Measurements from ENCODE around the gene NIFK.
"Not testable (repeated sequence)": the region's sequence is repeated elsewhere in the genome, so short reads cannot be mapped to it uniquely, and the experiment has no call there.

NIFK gene

GRCh38 chr2:121694398-121695170 is 42.1 kb downstream of the NIFK start:
- DNase-seq (ENCODE audit: low spot score) = peak; percentile 43

- not testable (repeated sequence) for DNase-seq (ENCODE audit: low spot score)
Measured at GRCh38 chr2:121690572-121690971, 46.1 kb downstream of the NIFK start.

DNA sequence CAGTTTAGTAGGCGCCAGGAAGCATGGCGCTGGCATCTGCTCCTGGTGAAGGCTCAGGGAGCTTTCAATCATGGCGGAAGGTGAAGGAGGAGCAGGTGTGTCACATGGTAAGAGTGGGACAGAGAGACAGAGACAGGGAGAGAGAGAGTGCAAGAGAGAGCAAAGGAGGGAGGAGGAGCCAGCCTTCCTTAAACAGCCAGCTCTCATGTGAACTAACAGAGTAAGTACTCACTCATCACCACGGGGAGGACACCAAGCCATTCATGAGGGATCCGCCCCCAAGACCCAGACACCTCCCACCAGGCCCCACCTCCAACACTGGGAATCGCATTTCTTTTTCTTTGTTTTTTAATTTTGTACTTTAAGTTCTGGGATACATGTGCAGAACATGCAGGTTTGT is 46.6 kb downstream of the NIFK start:
- no peak for DNase-seq (ENCODE audit: low spot score)

- DNase-seq (ENCODE audit: low spot score) = peak; percentile 33
Measured at GRCh38 chr2:121689356-121689755, 47.3 kb downstream of the NIFK start.

DNA sequence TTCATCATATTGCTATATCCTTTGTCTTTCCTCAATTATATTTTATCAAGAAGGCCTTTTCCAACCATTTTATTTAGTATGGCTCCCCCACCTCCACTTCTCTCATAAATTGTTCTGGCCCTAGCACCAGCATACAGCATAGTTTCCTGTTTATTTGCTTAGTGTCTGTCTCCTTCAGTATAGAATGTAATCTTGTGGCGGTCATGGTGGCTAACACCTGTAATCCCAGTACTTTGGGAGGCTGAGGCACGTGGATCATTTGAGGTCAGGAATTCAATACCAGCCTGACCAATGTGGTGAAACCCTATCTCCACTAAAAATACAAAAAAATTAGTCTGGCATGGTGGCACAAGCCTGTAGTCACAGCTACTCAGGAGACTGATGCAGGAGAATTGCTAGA is 47.9 kb downstream of the NIFK start:
- no peak for DNase-seq (ENCODE audit: low spot score)

- no peak for DNase-seq (ENCODE audit: low spot score)
Measured at GRCh38 chr2:121686902-121687301, 49.8 kb downstream of the NIFK start.

- no peak for DNase-seq (ENCODE audit: low spot score)
Measured at GRCh38 chr2:121686218-121686617, 50.5 kb downstream of the NIFK start.

GRCh38 chr2:121682396-121683298 is 54.0 kb downstream of the NIFK start:
- no peak for DNase-seq (ENCODE audit: low spot score)

DNA sequence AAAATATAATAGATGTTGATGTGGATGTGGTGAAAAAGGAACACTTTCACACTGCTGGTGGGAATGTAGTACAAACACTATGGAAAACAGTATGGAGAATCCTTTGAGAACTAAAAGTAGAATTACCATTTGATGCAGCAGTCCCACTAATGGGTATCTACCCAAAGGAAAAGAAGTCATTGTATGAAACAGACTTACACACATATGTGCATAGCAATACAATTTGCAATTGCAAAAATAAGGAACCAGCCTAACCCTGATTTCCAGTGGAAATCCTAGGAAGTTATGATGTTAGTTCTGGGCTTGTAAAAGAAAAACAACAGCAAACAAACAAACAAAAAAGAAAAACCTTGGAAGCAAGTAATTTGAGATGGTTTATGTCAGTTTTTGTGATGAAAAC is 58.8 kb downstream of the NIFK start:
- DNase-seq (ENCODE audit: low spot score) = no peak

Measured in kidney tubule cell (primary cell).